ENCODE measurements around the gene SRSF2. TPM values are rescaled to one million over a fixed set of nuclear protein-coding genes. Genes with fewer than 3 reads are reported as not detected.

The SRSF2 gene
- total and polyA plus RNA-seq, 9 of the 15 experiments (the other 6 are each of a cell fraction or from before 2014, with no cell fraction given) = 161 to 583 (median 393) TPM

DNA sequence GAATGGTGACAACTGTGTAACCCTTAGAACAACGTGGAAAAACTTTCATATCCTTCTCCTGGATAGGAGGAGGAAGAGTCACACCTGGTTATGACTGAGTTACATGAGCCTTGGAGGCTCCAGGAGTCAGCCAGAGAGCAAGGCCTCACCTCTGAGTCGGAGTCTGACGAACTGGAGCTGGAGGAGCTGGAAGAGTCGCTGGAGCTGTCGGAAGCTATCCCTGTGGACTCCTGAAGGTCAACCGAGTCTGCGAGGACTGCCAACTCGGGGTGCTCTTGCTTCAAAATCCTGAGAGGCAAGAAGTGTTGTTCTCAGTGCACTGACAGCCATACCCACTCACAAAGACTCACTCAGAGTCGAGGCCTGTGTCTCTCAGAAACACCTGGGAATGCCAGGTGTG, 16.9 kb downstream of the SRSF2 start (continued):
- TF ChIP-seq, protein P1, sequence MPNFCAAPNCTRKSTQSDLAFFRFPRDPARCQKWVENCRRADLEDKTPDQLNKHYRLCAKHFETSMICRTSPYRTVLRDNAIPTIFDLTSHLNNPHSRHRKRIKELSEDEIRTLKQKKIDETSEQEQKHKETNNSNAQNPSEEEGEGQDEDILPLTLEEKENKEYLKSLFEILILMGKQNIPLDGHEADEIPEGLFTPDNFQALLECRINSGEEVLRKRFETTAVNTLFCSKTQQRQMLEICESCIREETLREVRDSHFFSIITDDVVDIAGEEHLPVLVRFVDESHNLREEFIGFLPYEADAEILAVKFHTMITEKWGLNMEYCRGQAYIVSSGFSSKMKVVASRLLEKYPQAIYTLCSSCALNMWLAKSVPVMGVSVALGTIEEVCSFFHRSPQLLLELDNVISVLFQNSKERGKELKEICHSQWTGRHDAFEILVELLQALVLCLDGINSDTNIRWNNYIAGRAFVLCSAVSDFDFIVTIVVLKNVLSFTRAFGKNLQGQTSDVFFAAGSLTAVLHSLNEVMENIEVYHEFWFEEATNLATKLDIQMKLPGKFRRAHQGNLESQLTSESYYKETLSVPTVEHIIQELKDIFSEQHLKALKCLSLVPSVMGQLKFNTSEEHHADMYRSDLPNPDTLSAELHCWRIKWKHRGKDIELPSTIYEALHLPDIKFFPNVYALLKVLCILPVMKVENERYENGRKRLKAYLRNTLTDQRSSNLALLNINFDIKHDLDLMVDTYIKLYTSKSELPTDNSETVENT (CRISPR knock-in tag; IDR thresholded peaks at IDR 0.05) = no peak
- TF ChIP-seq, protein P2, sequence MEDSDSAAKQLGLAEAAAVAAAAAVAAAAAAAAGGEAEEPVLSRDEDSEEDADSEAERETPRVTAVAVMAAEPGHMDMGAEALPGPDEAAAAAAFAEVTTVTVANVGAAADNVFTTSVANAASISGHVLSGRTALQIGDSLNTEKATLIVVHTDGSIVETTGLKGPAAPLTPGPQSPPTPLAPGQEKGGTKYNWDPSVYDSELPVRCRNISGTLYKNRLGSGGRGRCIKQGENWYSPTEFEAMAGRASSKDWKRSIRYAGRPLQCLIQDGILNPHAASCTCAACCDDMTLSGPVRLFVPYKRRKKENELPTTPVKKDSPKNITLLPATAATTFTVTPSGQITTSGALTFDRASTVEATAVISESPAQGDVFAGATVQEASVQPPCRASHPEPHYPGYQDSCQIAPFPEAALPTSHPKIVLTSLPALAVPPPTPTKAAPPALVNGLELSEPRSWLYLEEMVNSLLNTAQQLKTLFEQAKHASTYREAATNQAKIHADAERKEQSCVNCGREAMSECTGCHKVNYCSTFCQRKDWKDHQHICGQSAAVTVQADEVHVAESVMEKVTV (CRISPR knock-in tag; IDR thresholded peaks at IDR 0.05) = no peak
- TF ChIP-seq NUFIP1 (IDR thresholded peaks at IDR 0.05; ENCODE audit: partially characterized antibody) (no peak), LARP7 (IDR thresholded peaks at IDR 0.05) (no peak), RBM17 (IDR thresholded peaks at IDR 0.05; ENCODE audit: borderline replicate concordance, low read depth, low read length) (no peak), PCBP2 (IDR thresholded peaks at IDR 0.05; ENCODE audit: low read depth, low read length, poor library complexity, severe bottlenecking) (no peak)
- TF ChIP-seq, protein P3, sequence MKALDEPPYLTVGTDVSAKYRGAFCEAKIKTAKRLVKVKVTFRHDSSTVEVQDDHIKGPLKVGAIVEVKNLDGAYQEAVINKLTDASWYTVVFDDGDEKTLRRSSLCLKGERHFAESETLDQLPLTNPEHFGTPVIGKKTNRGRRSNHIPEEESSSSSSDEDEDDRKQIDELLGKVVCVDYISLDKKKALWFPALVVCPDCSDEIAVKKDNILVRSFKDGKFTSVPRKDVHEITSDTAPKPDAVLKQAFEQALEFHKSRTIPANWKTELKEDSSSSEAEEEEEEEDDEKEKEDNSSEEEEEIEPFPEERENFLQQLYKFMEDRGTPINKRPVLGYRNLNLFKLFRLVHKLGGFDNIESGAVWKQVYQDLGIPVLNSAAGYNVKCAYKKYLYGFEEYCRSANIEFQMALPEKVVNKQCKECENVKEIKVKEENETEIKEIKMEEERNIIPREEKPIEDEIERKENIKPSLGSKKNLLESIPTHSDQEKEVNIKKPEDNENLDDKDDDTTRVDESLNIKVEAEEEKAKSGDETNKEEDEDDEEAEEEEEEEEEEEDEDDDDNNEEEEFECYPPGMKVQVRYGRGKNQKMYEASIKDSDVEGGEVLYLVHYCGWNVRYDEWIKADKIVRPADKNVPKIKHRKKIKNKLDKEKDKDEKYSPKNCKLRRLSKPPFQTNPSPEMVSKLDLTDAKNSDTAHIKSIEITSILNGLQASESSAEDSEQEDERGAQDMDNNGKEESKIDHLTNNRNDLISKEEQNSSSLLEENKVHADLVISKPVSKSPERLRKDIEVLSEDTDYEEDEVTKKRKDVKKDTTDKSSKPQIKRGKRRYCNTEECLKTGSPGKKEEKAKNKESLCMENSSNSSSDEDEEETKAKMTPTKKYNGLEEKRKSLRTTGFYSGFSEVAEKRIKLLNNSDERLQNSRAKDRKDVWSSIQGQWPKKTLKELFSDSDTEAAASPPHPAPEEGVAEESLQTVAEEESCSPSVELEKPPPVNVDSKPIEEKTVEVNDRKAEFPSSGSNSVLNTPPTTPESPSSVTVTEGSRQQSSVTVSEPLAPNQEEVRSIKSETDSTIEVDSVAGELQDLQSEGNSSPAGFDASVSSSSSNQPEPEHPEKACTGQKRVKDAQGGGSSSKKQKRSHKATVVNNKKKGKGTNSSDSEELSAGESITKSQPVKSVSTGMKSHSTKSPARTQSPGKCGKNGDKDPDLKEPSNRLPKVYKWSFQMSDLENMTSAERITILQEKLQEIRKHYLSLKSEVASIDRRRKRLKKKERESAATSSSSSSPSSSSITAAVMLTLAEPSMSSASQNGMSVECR (CRISPR knock-in tag; IDR thresholded peaks at IDR 0.05) = no peak

Data from K562 (cell line).